Nephron progenitor cell (in vitro differentiated cells): Measurements from ENCODE around the gene XRCC4.
"Not testable (repeated sequence)": the region's sequence is repeated elsewhere in the genome, so short reads cannot be mapped to it uniquely, and the experiment has no call there.

Experiments used
- DNase-seq: peaks from one replicate; pipeline ENCODE4 v3.0.0; 2021
- H3K27ac Mint-ChIP-seq: 2 replicates; pipeline ENCODE4 v1.8.0; 2021; ENCODE audit warnings: mild to moderate bottlenecking, moderate library complexity, mixed read lengths
- H3K27me3 Mint-ChIP-seq: 2 replicates; pipeline ENCODE4 v1.8.0; 2021; ENCODE audit warnings: mild to moderate bottlenecking, low read depth, mixed read lengths; ENCODE audit not compliant: poor library complexity
- H3K36me3 Mint-ChIP-seq: 2 replicates; pipeline ENCODE4 v1.8.0; 2021; ENCODE audit warnings: low read depth, mixed read lengths
- H3K4me1 Mint-ChIP-seq: 2 replicates; pipeline ENCODE4 v1.8.0; 2021; ENCODE audit warnings: mixed read lengths
- H3K4me3 Mint-ChIP-seq: 2 replicates; pipeline ENCODE4 v1.8.0; 2021; ENCODE audit warnings: mild to moderate bottlenecking, moderate library complexity, mixed read lengths
- H3K9me3 Mint-ChIP-seq: 2 replicates; pipeline ENCODE4 v1.8.0; 2021; ENCODE audit warnings: mild to moderate bottlenecking, moderate library complexity, mixed read lengths
- TF ChIP-seq, protein P1 (sequence below): fragments of 200-600 bp; sonication (generic); IDR thresholded peaks from 2 replicates; pipeline ENCODE4 v1.5.0; 2021; ENCODE audit warnings: antibody characterized with exemption

The XRCC4 gene

DNA sequence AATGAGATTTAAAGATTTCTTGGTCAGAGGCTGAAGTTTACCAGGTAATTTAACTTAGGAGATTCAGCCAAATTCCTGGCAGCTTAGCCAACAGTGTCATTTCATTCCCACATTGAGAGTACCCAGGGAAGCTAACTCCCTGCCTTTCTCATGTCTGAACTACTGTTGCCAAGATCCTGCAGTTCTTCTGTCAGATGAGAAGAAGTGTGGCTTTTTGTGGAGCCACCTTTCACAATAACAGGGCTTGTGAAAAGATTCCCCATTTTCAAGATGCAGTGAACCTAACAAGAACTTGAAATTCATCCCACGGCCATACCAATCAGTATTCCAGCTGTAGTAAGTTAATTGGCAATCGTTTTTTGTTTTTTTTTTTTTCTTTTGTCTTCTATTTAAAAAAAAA is 176.4 kb downstream of the XRCC4 start:
- DNase-seq = no peak
- H3K4me3 Mint-ChIP-seq = no peak overlapping the region
- H3K27ac Mint-ChIP-seq = no peak overlapping the region
- no peaks in the 10 kb centered on the region for H3K36me3 Mint-ChIP-seq
- H3K4me1 Mint-ChIP-seq = peaks cover 8% of the 10 kb centered on the region
- no peaks in the 10 kb centered on the region for H3K9me3 Mint-ChIP-seq
- TF ChIP-seq, protein P1, sequence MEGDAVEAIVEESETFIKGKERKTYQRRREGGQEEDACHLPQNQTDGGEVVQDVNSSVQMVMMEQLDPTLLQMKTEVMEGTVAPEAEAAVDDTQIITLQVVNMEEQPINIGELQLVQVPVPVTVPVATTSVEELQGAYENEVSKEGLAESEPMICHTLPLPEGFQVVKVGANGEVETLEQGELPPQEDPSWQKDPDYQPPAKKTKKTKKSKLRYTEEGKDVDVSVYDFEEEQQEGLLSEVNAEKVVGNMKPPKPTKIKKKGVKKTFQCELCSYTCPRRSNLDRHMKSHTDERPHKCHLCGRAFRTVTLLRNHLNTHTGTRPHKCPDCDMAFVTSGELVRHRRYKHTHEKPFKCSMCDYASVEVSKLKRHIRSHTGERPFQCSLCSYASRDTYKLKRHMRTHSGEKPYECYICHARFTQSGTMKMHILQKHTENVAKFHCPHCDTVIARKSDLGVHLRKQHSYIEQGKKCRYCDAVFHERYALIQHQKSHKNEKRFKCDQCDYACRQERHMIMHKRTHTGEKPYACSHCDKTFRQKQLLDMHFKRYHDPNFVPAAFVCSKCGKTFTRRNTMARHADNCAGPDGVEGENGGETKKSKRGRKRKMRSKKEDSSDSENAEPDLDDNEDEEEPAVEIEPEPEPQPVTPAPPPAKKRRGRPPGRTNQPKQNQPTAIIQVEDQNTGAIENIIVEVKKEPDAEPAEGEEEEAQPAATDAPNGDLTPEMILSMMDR = no peak
- no peaks in the 10 kb centered on the region for H3K27me3 Mint-ChIP-seq

DNA sequence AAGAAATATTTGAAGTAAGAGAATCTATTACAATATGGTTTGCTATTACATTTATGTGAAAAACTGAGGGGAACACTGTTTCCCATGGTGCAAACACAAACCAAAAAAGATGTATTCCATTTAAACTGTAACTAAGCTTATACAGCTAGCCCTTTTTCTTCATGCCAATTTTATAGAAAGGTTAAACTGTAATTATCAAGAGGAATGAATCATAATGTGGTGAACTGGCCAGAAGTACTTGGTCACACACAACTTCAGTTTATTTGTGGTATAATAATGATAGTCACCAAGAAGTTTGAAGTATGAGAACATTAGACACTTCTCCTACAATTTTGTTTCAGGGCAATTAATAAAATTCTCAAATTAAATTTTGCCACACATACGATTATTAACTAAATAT is 177.9 kb downstream of the XRCC4 start:
- H3K36me3 Mint-ChIP-seq = no peaks in the 10 kb centered on the region

DNA sequence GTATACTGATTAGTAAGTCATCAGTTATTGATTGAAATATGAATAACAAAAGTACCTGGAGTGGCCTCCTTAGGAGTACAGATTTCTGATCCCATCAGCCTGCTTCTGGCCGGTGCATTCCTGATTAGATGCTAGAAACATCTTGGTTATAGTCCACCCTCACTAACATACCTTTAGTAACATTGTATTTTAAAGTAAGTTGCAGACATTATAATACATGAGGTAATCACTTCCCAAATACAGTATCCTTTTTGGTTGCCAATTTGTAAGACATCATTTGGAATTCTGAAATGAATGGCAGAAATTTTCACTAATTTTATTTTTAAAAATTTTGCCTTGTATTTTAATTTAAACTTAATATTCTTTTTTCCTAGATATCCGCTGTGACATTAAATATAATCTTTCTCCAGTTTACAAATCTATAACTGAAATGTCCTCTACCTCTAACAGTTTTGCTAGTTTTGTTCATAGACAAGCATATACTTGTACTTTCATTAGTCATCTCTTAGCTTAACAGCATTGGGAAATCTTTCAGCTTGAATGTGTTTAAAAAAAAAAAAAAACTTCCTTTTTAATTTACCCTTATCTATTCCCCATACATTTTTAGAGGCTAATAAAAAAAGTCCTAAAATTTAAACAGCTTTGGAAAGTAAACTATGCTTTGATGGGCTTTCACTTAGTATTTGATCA is 178.9 kb downstream of the XRCC4 start:
- DNase-seq = no peak
- TF ChIP-seq, protein P1 = no peak
- Mint-ChIP-seq H3K27me3 (no peaks in the 10 kb centered on the region), H3K36me3 (no peaks in the 10 kb centered on the region), H3K9me3 (no peaks in the 10 kb centered on the region), H3K4me3 (no peak overlapping the region), H3K27ac (no peak overlapping the region), H3K4me1 (peaks cover 8% of the 10 kb centered on the region)

More for the DNA sequence above, 177.9 kb downstream of the XRCC4 start:
- Mint-ChIP-seq H3K27me3 (no peaks in the 10 kb centered on the region), H3K9me3 (no peaks in the 10 kb centered on the region), H3K27ac (no peak overlapping the region), H3K4me3 (no peak overlapping the region), H3K4me1 (peaks cover 8% of the 10 kb centered on the region)
- TF ChIP-seq, protein P1 = no peak
- no peak for DNase-seq

DNA sequence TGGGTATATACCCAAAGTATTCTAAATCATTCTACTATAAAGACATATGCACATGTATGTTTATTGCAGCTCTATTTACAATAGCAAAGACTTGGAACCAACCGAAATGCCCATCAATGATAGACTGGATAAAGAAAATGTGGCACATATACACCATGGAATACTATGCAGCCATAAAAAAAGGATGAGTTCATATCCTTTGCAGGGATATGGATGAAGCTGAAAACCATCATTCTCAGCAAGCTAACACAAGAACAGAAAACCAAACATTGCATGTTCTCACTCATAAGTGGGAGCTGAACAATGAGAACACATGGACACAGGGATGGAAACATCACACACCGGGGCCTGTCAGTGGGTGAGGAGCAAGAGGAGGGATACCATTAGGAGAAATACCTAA is 180.3 kb downstream of the XRCC4 start:
- not testable (repeated sequence) for DNase-seq, H3K9me3 Mint-ChIP-seq, H3K4me1 Mint-ChIP-seq, H3K27me3 Mint-ChIP-seq, H3K4me3 Mint-ChIP-seq, H3K27ac Mint-ChIP-seq, H3K36me3 Mint-ChIP-seq

DNA sequence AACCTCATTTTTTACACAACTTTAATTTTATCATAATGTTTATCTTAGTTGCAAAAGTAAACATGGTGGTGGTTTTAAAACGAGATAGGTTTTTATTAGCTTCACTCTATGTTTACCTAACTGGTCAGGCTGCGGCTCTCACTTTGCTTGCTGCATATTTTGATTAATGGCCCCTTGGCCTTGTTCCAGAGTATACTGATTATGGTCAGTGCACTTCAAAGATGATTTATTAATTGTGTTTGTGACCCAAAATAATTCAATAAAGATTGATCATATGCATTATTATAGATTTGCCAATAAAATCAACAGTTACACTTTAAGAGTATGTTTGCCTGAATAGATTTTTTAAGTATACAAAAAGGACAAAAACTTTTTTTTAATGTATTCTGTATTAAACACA is 188.0 kb downstream of the XRCC4 start:
- no peak for DNase-seq
- Mint-ChIP-seq H3K27ac (no peak overlapping the region), H3K4me3 (no peak overlapping the region), H3K36me3 (no peaks in the 10 kb centered on the region), H3K9me3 (no peaks in the 10 kb centered on the region), H3K27me3 (no peaks in the 10 kb centered on the region), H3K4me1 (peaks cover 4% of the 10 kb centered on the region)
- TF ChIP-seq, protein P1 = no peak

DNA sequence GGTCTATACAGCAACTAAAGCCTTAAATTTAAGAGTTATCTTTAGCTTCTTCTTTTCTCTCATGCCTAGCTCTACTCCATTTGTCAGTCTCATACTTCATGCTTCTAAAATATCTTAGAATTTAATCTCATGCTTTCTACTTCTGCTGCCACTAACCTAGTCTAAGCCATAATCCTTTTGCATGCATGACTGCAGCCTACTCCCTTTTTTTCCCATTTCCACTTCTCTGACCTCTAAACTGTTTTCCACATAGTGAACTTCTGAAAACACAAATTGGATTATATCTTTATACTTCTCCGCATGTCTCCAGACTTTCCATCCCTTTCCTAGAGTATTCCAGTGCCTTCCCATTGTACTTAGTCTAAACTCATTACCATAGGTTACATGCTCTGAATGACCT is 193.0 kb downstream of the XRCC4 start:
- peak overlapping the region; percentile 14 for H3K27ac Mint-ChIP-seq
- no peak overlapping the region for H3K4me3 Mint-ChIP-seq
- H3K27me3 Mint-ChIP-seq = peaks cover 4% of the 10 kb centered on the region
- H3K36me3 Mint-ChIP-seq = peaks cover 4% of the 10 kb centered on the region
- no peak for DNase-seq
- TF ChIP-seq, protein P1 = no peak
- H3K4me1 Mint-ChIP-seq = peaks cover 7% of the 10 kb centered on the region
- H3K9me3 Mint-ChIP-seq = peaks cover 24% of the 10 kb centered on the region
